ENCODE measurements around the gene HOXC9.

HOXC9 gene

DNA sequence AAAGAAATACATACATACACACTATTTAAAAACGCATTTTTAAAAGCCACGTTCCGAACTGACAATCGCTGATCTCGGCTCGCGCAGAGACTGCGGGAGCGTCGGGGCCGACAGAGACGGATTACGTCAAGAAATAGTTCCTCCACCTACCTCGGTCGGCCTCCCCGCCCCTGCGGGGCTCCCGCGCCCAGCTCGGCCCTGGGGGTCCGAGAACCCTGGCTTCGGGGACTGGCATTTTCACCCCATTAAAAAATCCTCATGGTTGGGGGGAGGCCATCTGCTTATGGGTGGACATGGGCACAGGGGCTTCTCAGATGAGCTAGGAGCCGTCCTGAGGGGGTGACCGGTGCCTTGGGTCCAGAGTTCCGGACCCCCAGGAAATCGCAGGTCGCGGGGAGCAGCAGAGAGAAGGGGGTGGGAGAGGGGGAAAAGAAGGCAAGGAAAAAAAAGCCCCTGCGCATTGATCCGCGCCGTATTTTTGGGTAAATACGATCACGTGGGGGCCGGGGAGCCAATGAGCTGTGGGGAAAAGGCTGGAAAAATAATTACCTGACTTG is 324 bp upstream of the HOXC9 start:
- TF ChIP-seq, protein P1, sequence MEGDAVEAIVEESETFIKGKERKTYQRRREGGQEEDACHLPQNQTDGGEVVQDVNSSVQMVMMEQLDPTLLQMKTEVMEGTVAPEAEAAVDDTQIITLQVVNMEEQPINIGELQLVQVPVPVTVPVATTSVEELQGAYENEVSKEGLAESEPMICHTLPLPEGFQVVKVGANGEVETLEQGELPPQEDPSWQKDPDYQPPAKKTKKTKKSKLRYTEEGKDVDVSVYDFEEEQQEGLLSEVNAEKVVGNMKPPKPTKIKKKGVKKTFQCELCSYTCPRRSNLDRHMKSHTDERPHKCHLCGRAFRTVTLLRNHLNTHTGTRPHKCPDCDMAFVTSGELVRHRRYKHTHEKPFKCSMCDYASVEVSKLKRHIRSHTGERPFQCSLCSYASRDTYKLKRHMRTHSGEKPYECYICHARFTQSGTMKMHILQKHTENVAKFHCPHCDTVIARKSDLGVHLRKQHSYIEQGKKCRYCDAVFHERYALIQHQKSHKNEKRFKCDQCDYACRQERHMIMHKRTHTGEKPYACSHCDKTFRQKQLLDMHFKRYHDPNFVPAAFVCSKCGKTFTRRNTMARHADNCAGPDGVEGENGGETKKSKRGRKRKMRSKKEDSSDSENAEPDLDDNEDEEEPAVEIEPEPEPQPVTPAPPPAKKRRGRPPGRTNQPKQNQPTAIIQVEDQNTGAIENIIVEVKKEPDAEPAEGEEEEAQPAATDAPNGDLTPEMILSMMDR (IDR thresholded peaks at IDR 0.05; ENCODE audit: insufficient read depth, low read depth, low read length, missing control alignments) = no peak
- no peak overlapping the region for H3K4me3 ChIP-seq (ENCODE audit: low read depth, low read length)
- no peak for DNase-seq (ENCODE audit: low read depth)

DNA sequence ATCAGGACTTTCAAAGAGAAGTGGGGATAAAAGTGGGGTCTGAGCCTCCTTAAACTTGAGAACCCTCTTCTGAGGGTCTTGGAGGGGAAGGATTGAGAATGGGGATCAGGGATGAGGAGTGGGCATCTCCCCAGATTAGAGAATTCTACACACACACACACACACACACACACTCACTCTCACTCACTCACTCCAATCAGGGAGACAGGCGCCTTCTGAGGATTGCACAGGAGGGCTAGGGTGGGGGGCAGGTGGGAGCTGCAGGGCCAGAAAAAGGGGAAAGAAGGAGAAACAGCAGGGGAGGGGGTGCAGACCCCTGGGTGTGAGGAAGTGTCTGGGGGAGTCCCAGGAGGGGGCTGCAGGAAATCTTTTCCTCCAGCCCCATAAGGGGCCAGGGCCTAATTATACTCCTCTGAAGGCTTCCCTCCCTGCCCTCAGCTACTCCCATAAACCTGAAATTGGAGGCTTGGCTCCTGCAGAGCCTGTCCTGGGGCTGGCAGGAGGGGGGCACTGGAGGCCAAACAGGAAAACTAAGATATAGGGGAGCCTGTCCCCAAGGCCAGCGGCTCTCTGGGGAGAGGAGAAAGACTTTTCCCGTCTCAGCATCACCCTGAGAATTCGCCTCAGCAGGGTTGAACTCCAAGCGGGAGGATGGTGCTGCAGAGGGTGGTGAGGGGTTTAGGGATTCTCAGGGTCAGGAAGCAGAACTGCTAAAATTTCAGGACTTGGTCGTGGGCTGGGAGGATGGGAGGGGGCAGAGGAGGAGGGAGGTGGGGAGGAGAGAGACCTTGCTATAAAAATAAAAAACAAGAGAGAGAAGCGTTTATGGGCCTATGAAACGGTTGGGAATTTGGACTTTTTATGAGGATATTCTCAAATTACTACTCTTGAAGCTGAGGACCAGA is 1.6 kb downstream of the HOXC9 start:
- no peak for DNase-seq (ENCODE audit: low read depth)
- H3K4me3 ChIP-seq (ENCODE audit: low read depth, low read length) = no peak overlapping the region
- TF ChIP-seq, protein P1 (IDR thresholded peaks at IDR 0.05; ENCODE audit: insufficient read depth, low read depth, low read length, missing control alignments) = no peak

DNA sequence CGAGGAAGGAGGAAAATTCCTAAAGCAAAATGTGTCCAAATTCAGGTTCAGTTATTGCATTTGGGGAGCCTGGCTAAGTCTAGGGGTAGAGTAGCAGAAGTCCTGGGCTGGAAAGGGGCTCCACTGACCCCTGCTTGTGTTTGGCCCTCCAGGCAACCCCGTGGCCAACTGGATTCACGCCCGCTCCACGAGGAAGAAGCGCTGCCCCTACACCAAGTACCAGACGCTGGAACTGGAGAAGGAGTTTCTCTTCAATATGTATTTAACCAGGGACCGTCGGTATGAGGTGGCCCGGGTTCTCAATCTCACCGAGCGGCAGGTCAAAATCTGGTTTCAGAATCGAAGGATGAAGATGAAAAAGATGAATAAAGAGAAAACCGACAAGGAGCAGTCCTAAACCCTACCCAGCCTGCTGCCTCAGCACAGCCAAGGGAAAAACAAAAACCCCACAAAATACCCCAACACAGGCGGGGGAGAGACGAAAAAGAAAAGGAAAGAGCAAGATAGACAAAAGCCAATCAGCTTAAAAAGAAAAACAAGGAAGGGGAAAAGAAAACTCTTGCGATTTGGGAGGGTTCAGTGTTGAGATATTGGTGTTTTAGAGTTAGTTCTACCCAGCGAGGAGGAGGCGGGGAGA is 2.4 kb downstream of the HOXC9 start:
- TF ChIP-seq, protein P1 (IDR thresholded peaks at IDR 0.05; ENCODE audit: insufficient read depth, low read depth, low read length, missing control alignments) = no peak
- DNase-seq (ENCODE audit: low read depth) = no peak
- no peak overlapping the region for H3K4me3 ChIP-seq (ENCODE audit: low read depth, low read length)

DNA sequence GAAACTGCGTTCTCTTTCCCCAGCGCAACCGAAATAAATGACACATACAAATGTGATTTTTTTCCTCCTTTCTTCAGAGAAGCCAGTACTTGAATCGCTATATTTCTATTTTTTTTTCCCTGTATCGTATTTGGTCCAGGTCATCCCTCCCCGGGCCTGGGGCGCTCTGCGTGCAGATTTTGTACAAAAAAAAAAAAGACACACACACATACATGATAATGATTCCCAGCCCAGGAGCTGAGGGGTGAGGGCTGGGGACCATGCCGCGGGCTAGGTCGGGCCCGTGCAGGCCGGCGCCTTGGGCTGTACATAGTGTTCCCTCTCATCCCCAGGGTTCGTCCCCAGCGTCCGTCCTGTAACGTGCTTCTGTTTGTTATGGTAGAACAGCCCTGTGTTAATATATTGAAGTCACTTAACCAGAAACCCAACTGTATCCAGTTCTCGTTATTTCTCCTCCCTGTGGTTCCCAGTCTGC is 3.0 kb downstream of the HOXC9 start:
- no peak for DNase-seq (ENCODE audit: low read depth)
- no peak overlapping the region for H3K4me3 ChIP-seq (ENCODE audit: low read depth, low read length)
- TF ChIP-seq, protein P1 (IDR thresholded peaks at IDR 0.05; ENCODE audit: insufficient read depth, low read depth, low read length, missing control alignments) = no peak

DNA sequence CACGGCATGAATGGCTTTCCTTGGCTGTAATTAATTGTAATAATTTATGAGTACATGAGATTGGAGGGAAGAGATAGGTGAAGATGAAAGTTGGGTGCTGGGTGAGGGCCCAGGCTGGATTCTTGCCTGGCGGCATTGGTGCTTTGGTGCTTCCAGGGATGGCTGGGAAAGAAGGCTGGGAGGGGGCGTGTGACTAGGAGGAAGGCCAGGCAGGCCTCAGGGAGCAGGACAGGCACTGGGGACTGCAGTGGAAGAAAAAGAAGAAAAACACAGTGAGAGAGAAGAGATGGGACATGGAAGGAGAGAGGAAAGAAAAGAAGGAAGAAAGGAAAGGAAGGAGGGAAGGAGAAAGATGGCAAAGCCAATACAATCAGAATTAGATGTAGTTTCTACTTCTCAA is 3.7 kb downstream of the HOXC9 start:
- no peak for DNase-seq (ENCODE audit: low read depth)
- TF ChIP-seq, protein P1 (IDR thresholded peaks at IDR 0.05; ENCODE audit: insufficient read depth, low read depth, low read length, missing control alignments) = no peak
- H3K4me3 ChIP-seq (ENCODE audit: low read depth, low read length) = no peak overlapping the region

DNA sequence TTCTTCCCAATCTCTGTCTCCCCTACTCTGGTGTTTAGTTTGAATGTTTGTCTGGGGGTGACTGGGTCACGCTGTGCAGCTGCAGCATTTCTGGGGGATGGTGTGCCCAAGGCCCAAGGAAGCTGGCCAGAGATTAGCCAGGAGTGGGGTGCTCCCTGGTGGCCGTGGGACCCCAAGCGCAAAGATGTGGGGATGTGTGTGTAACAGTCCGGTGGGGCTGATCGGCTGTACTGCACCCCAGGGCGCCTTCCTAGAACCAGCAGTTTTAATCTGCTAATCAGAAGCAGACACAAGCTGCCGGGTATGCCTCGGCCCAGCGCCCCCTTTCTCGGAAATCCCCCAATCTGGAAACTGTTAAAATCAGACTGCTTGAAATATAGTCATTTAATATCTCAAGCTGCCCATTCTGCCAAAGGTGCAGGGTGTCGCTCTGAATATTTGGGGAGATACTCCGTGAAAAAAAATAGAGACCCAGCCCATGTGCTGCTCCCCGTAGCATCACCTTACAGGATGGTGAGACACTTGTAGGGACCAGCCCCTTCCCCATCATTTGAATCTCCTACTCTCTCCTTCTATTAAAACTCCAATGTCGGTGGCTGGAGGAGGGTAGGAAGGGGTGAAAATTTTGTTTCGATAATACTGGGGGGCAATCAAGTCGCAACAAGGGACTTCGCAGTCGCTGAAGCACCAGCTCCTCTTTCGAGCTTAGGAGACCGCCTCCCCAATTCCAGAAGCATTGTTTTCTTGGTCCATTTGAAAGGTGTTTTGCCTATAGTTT is 4.3 kb downstream of the HOXC9 start:
- TF ChIP-seq, protein P1 (IDR thresholded peaks at IDR 0.05; ENCODE audit: insufficient read depth, low read depth, low read length, missing control alignments) = no peak
- H3K4me3 ChIP-seq (ENCODE audit: low read depth, low read length) = no peak overlapping the region
- no peak for DNase-seq (ENCODE audit: low read depth)
